ENCODE data around the gene CPNE1.

Gene CPNE1

GRCh38 chr20:35654415-35654814 is 10.3 kb downstream of the CPNE1 start:
- FAIRE-seq (no peak), DNase-seq (ENCODE audit: insufficient read length, low spot score) (no peak)

GRCh38 chr20:35653893-35654292 is 10.8 kb downstream of the CPNE1 start:
- no peak for FAIRE-seq
- no peak for DNase-seq (ENCODE audit: insufficient read length, low spot score)

- DNase-seq (ENCODE audit: insufficient read length, low spot score) = no peak
- FAIRE-seq = no peak
These were observed 11.3 kb downstream of the CPNE1 start for GRCh38 chr20:35653430-35653734.

DNA sequence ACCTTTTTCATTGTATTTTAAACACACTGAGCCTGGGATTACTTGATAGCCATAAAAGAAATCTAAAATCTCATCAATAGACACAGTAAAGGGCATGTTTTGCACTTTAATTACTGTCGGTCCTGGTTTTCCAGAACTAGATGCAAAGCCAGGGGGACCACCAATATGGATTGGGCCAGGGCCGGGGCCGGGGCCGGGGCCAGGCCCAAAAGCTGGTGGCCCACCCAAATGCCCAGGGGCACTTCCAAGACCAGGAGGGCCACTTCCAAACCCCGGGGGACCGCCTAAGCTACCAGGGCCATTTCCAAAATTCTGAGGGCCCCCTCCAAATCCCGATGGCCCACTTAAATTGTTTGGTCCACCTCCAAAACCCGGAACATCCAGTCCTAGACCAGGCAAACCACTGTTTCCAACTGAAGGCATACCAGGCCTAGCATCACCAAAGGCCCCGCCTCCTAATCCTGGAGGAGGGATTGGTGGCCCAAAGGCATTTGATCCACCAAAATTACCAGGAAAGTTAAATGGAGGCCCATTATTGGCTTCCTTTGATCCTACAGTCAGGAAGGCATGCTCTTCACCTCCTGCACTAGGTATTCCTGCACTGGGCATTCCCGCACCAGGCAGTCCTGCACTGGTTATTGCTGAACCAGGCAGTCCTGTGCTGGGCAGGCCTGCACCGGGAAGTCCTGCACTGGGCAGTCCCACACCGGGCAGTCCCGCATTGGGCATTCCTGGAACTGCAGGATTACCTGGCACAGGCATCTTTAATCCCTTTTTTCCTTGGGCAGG is 11.9 kb downstream of the CPNE1 start:
- no peak for FAIRE-seq

GRCh38 chr20:35651958-35652357 is 12.7 kb downstream of the CPNE1 start:
- DNase-seq (ENCODE audit: insufficient read length, low spot score) (no peak), FAIRE-seq (no peak)

More for the DNA sequence above, 11.9 kb downstream of the CPNE1 start:
- no peak for DNase-seq (ENCODE audit: insufficient read length, low spot score)

DNA sequence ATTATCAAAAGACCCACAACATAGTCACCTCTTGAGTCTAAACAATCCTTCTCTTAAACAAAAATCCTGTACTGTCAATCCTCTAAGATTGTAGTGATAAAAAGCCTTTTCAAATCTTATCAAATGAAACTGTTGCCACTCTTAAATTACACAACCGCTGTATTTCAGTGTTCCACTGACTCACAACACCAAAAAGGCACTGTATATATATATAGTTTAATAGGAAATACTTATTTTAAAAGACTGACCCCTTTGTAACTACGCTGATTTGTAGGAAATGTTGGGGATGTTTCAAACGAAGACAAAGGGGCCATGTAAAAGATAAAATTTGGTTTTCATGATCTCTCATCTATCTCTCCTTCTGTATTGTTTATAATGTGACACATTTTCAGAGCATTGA is 14.1 kb downstream of the CPNE1 start:
- DNase-seq (ENCODE audit: insufficient read length, low spot score) (no peak), FAIRE-seq (no peak)

DNA sequence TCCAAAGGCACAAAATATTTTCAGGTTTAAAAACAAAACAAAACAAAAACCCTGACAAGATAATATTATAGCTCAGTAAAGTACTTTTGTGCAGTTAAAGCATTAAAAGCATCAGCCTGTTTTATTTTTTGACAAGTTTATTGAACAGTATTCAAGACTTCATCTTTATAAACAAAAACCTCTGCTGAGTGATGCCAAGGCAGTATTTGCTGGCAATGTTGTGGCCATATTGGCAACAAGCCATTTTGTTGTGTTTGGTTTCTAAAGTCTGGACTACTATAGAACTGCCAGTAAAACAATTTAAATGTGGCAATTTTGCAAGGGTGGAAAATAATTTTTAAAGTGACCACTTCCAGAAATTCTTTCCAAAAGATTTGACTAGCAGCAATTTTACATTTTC is 15.9 kb downstream of the CPNE1 start:
- FAIRE-seq = peak; percentile 14
- no peak for DNase-seq (ENCODE audit: insufficient read length, low spot score)

GRCh38 chr20:35644806-35645205 is 19.9 kb downstream of the CPNE1 start:
- DNase-seq (ENCODE audit: insufficient read length, low spot score) (no peak), FAIRE-seq (no peak)

GRCh38 chr20:35643045-35643444 is 21.7 kb downstream of the CPNE1 start:
- FAIRE-seq (no peak), DNase-seq (ENCODE audit: insufficient read length, low spot score) (no peak)

- DNase-seq (ENCODE audit: insufficient read length, low spot score) (no peak), FAIRE-seq (no peak)
These were observed 23.0 kb downstream of the CPNE1 start for GRCh38 chr20:35641743-35642142.

DNA sequence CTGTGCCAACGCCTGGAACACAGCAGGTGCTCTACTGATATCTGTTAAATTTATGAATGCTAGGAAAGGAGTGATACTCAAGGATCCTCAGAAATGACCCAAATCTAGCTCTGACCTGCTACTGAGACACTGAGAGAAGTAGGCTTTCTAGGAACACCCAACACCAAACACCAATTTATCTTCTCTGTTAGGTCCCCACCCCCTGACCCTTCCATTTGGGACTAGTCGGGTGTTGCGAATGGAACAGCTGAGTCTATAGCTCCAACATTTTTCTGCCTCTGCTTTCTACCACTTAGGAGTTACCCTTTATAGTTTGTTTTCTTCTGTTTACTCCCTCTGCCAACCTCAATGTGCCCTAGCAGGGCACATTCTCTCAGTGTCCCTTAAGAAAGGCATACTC is 24.0 kb downstream of the CPNE1 start:
- FAIRE-seq = no peak
- no peak for DNase-seq (ENCODE audit: insufficient read length, low spot score)

DNA sequence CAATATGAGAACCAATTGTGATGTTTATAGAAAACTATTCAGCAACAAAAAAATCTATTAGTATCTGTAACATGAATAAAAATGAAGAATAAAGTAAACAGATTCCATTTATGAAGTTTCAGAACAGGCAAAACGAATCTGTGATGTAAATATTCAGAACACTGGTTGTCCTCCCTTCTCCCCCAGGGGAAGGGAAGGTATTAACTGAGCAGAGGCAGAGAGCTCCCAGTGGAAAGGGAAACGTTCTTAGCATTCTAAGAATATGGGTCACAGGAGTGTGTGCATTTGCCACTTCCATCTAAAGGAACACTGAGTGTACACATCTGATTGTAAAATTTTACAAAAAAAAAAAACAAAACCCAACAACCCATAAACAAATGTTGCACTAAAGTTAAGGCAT is 25.9 kb downstream of the CPNE1 start:
- DNase-seq (ENCODE audit: insufficient read length, low spot score) (no peak), FAIRE-seq (no peak)

DNA sequence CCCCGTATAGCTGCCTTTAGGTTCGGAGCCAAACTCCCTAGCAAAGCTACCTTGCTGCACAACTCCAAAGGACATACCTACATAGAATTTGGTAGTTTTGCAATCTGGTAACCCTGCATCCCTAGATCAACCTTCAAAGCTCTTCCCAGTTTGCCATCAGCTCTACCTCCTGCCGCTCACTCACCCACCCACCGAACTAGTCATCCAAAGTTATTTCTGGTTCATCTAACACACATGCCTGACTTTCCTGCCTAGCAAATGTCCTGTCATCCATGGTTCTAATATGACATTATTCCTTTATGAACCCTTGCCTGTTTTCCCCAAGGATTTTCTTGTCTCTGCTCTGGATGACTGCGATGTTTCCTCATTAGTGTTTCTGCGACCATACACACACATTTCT is 27.4 kb downstream of the CPNE1 start:
- no peak for DNase-seq (ENCODE audit: insufficient read length, low spot score)
- FAIRE-seq = no peak

GRCh38 chr20:35636095-35636494 is 28.6 kb downstream of the CPNE1 start:
- DNase-seq (ENCODE audit: insufficient read length, low spot score) (no peak), FAIRE-seq (no peak)

DNA sequence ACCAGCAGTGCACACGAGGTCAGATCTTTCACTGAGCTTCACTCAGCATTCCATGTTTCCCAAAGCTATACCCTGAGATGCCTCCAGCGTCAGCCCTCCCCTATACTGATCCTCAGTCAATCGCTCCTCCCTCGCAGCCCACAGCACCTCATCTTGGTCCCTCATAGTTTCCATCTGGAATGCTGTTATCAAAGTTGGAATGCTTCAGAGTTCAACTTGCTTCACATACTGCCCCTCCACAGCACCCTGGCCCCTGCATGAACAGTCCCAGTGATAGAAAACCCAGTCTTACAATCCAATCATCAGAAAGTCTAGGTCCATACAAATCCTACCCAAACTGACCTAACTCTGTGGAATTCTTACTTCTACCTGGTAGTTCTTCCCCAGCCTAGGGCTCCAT is 29.0 kb downstream of the CPNE1 start:
- FAIRE-seq (no peak), DNase-seq (ENCODE audit: insufficient read length, low spot score) (no peak)

DNA sequence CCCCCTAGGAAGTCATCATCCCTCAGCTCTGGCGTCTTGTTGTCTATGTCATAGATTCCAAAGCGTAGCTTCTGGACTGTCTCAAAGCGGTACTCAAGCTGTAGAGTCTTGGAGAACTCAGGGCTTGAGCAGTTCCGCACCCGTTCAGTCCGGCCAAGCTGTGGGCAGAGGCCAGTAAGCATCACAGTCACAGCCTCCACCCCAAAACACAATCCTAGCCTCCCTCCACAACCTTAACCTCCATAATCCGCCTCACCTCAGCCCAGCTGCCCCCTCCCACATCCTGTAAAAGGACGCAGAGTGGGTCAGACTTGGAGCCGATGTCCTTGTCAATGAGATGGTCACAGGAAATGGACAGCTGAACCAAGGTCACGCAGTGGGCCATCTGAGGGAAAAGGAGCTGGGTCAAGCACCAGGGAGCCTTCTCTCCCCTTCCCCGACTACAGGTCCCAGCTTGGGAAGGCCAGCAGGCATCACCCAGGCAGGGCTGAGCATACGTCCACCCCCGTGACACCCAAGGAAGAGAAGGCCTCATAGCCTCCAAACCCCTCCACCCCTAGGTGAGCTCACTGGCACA is 32.1 kb downstream of the CPNE1 start:
- no peak for FAIRE-seq
- no peak for DNase-seq (ENCODE audit: insufficient read length, low spot score)

- FAIRE-seq = no peak
- no peak for DNase-seq (ENCODE audit: insufficient read length, low spot score)
These were observed 34.1 kb downstream of the CPNE1 start for GRCh38 chr20:35630636-35631035.

DNA sequence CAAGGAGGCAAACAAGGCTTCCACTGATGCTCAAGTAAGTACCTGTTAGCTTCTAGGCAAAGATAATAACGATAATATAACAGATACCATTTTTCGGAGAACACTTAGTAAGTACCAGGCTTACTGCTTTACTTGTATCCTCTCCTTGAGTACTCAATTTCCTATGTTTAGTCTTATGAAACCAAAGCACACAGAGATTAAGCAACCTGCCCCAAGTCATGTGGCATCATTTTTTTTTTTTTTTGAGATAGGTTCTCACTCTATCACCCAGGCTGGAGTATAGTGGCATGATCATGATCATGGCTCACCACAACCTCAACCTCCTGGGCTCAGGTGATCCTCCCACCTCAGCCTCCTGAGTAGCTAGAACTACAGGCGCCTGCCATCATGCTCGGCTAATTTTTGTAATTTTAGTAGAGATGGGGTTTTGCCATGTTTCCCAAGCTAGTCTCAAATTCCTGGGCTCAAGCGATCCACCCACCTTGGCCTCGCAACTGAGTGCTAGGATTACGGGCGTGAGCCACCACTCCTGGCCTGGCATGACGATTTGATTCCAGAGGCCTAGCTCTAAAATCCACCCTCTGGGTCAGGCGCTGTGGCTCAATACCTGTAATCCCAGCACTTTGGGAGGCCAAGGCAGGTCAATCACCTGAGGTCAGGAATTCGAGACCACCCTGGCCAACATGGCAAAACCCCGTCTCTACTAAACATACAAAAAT is 35.1 kb downstream of the CPNE1 start:
- no peak for FAIRE-seq
- DNase-seq (ENCODE audit: insufficient read length, low spot score) = no peak

DNA sequence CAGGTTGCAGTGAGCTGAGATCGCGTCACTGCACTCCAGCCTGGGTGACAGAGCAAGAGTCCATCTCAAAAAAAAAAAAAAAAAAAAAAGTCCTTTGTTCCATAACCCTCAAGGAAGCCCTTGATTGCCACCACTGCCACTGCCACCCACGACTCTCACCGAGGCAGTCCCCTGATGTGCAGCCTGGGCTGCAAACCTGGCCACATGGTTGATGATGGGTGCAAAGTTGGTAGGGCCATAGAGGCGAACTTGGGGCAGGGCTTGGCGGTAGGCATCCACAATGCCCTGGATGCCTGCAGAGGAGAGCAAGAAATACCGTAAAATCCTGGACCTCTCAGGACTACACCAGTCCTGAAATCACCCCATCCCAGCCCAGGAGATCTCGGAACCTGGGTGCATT is 37.6 kb downstream of the CPNE1 start:
- FAIRE-seq (no peak), DNase-seq (ENCODE audit: insufficient read length, low spot score) (no peak)

- FAIRE-seq = no peak
- no peak for DNase-seq (ENCODE audit: insufficient read length, low spot score)
These were observed 38.2 kb downstream of the CPNE1 start for GRCh38 chr20:35626386-35627001.

GRCh38 chr20:35625584-35626385 is 38.9 kb downstream of the CPNE1 start:
- DNase-seq (ENCODE audit: insufficient read length, low spot score) (no peak), FAIRE-seq (no peak)
